Calu3 (cell line): ENCODE results near the gene ZNF670. TPM values are rescaled to one million over a fixed set of nuclear protein-coding genes. Genes with fewer than 3 reads are reported as not detected.
"Not testable (repeated sequence)": the region's sequence is repeated elsewhere in the genome, so short reads cannot be mapped to it uniquely, and the experiment has no call there.

ENCODE experiments used
- BruUV-seq: library from RNA; stranded (reverse); fragments of 400-500 nt; replicated peaks from 2 replicates; lab custom pipeline; 2021; lab: Mats Ljungman, UMichigan
- CTCF ChIA-PET: fragments of 300-600 bp; sonication (Branson Sonifier 250); formaldehyde crosslinking; loops from one replicate; lab custom pipeline; 2022; ENCODE audit warnings: antibody characterized with exemption; lab: Charles Lee
- DNase-seq: peaks from one replicate; pipeline ENCODE4 v3.0.0; 2022
- H3K27ac Mint-ChIP-seq: one replicate; pipeline ENCODE4 v1.8.0; 2022; ENCODE audit warnings: mixed read lengths; ENCODE audit not compliant: unreplicated experiment
- H3K27me3 Mint-ChIP-seq: one replicate; pipeline ENCODE4 v1.8.0; 2022; ENCODE audit warnings: mixed read lengths; ENCODE audit not compliant: unreplicated experiment
- H3K36me3 Mint-ChIP-seq: one replicate; pipeline ENCODE4 v1.8.0; 2022; ENCODE audit warnings: mild to moderate bottlenecking, moderate library complexity, mixed read lengths; ENCODE audit not compliant: insufficient read depth, unreplicated experiment
- H3K4me1 Mint-ChIP-seq: one replicate; pipeline ENCODE4 v1.8.0; 2022; ENCODE audit warnings: mild to moderate bottlenecking, low read depth, mixed read lengths; ENCODE audit not compliant: unreplicated experiment
- H3K4me3 Mint-ChIP-seq: one replicate; pipeline ENCODE4 v1.8.0; 2022; ENCODE audit warnings: mild to moderate bottlenecking, low read depth, moderate library complexity, mixed read lengths; ENCODE audit not compliant: unreplicated experiment
- H3K9me3 Mint-ChIP-seq: one replicate; pipeline ENCODE4 v1.8.0; 2022; ENCODE audit warnings: low read depth, mixed read lengths; ENCODE audit not compliant: unreplicated experiment
- intact Hi-C: fragments of 100-400 bp; cut with micrococcal nuclease; formaldehyde crosslinking; loops from one replicate; pipeline ENCODE4 v1.10.0; 2022; ENCODE audit not compliant: unreplicated experiment
- total RNA-seq: library from RNA; stranded (reverse); gene quantifications from 2 replicates; pipeline ENCODE4 v1.2.3, GENCODE V29; 2022
- TF ChIP-seq, protein P1 (sequence below): fragments of 200-600 bp; IDR thresholded peaks from one replicate; pipeline ENCODE4 v1.8.0; 2022; ENCODE audit warnings: antibody characterized with exemption; ENCODE audit not compliant: unreplicated experiment

Gene ZNF670
- total RNA-seq, 1 experiment from 2014 or later = 6.1 TPM

DNA sequence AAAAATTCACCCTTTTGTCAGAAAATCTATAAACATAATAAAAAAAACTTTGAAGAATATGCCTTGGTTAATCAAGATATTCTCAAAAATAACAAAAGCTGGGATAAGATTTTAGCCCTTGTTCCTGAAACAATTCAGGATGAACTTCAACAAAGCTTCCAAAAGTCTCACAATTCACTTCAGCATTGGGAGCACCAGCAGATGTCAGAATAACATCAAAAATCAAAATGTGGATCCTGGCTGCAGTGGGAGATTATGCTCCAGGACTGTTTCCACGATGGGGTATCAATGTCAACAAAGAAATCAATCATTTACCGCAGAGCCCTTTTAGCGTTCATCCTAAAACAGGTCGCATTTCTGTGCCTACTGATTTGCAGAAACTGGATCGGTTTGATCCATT is 35.2 kb downstream of the ZNF670 start:
- Mint-ChIP-seq H3K27ac (no peak overlapping the region), H3K4me1 (no peaks in the 10 kb centered on the region), H3K9me3 (peaks cover 30% of the 10 kb centered on the region), H3K4me3 (no peak overlapping the region), H3K27me3 (no peaks in the 10 kb centered on the region), H3K36me3 (peaks cover 7% of the 10 kb centered on the region)
- no peak for DNase-seq
- TF ChIP-seq, protein P1, sequence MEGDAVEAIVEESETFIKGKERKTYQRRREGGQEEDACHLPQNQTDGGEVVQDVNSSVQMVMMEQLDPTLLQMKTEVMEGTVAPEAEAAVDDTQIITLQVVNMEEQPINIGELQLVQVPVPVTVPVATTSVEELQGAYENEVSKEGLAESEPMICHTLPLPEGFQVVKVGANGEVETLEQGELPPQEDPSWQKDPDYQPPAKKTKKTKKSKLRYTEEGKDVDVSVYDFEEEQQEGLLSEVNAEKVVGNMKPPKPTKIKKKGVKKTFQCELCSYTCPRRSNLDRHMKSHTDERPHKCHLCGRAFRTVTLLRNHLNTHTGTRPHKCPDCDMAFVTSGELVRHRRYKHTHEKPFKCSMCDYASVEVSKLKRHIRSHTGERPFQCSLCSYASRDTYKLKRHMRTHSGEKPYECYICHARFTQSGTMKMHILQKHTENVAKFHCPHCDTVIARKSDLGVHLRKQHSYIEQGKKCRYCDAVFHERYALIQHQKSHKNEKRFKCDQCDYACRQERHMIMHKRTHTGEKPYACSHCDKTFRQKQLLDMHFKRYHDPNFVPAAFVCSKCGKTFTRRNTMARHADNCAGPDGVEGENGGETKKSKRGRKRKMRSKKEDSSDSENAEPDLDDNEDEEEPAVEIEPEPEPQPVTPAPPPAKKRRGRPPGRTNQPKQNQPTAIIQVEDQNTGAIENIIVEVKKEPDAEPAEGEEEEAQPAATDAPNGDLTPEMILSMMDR = no peak
- BruUV-seq = no TSS peak
- CTCF ChIA-PET = no interaction called here
- intact Hi-C loops = no loop called here

- TF ChIP-seq, protein P1 = no peak
- no peaks in the 10 kb centered on the region for H3K27me3 Mint-ChIP-seq
- intact Hi-C loops = no loop called here
- CTCF ChIA-PET = no interaction called here
- no TSS peak for BruUV-seq
- peaks cover 25% of the 10 kb centered on the region for H3K9me3 Mint-ChIP-seq
- no peak for DNase-seq
- peaks cover 12% of the 10 kb centered on the region for H3K36me3 Mint-ChIP-seq
- H3K4me1 Mint-ChIP-seq = no peaks in the 10 kb centered on the region
- no peak overlapping the region for H3K4me3 Mint-ChIP-seq
- no peak overlapping the region for H3K27ac Mint-ChIP-seq
Measured at GRCh38 chr1:247037511-247038320, 40.9 kb downstream of the ZNF670 start.

GRCh38 chr1:247032306-247032705 is 46.3 kb downstream of the ZNF670 start:
- not testable (repeated sequence) for H3K27ac Mint-ChIP-seq, DNase-seq

More at GRCh38 chr1:247032306-247032705, 46.3 kb downstream of the ZNF670 start:
- H3K4me3 Mint-ChIP-seq, H3K4me1 Mint-ChIP-seq, H3K27me3 Mint-ChIP-seq, CTCF ChIA-PET, BruUV-seq, H3K36me3 Mint-ChIP-seq, intact Hi-C loops: not testable (repeated sequence)
- peaks cover 27% of the 10 kb centered on the region for H3K9me3 Mint-ChIP-seq

Other genes starting within 250 kb of the ZNF670 start
- gene AHCTF1, start 146.9 kb downstream of the ZNF670 start, total RNA-seq = 61.3 and 64.0 TPM in 2 replicates
- 18.2 and 19.6 TPM in 2 replicates for gene ZNF695, start 70.8 kb downstream of the ZNF670 start, total RNA-seq
- 8.9 and 10.5 TPM in 2 replicates for gene ZNF669, start 25.5 kb upstream of the ZNF670 start, total RNA-seq
- gene ZNF124, start 93.2 kb upstream of the ZNF670 start, total RNA-seq = 34.4 and 45.6 TPM in 2 replicates
- not detected in 2 replicates for gene VN1R5, start 177.3 kb upstream of the ZNF670 start, total RNA-seq